Measurements from ENCODE around the gene CDH5. TPM values are rescaled to one million over a fixed set of nuclear protein-coding genes. Genes with fewer than 3 reads are reported as not detected.

The CDH5 gene
- total and polyA plus RNA-seq, 12 donors: 39.4 to 81.2 (median 52.9) TPM

DNA sequence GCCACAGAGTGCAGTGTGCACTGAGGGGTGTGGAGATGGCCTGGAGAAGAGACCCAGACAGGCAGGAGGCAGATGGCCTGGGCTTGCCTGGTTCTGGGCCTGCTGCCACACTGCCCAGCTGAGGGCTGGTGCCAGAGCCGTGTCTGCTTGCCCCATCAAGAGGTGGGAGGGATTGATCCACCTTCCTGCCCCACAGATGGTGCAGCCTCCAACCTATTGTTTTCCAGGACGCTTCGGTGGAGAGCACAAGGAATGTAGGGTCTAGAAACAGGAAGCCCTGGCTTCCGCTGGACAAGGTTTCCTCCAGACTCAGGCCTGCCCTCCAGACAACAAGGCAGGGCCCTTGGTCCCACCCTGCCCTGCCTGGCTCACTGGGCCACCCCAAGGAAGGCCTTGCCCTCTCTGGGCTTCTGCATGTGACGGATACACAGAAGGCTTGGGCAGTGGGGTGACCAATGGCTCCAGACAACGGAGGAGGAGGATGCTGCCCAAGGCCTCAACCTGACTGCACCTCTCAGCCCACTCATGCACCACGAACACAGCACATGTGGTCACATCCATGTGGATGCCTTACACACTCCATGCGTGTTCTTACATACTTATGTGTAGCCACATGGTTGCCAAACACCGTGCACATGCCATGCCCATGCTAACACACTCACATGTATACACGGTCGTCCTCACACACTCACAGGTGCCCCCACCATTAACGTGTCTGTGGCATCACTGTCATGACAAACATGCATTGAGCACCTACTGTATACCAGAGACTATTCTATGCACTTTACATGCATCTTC lies 6.5 kb upstream of the CDH5 start:
- peak; percentile 63 to 66 for DNase-seq
- peak overlapping the region in 2 of 10 donors; percentile 8 to 15 for H3K4me3 ChIP-seq
- peaks cover 0 to 16% (median 0%) of the 10 kb centered on the region in 7 donors for H3K27me3 ChIP-seq
- WGBS, 2 donors: 58 to 62% methylated on average over 12 of the region's 12 CpGs
- H3K9me3 ChIP-seq: no peaks in the 10 kb centered on the region
- intact Hi-C loops (cut with DNase I): loop anchor here in 5 of 10 donors (1.0 to 5.0 kb wide), 3 partner anchors 40 to 122 kb away; no protein-coding TSS in a partner anchor
- peak overlapping the region in 9 of 10 donors; percentile 54 to 96 (median 74) for H3K27ac ChIP-seq
- TF ChIP-seq, protein P1, sequence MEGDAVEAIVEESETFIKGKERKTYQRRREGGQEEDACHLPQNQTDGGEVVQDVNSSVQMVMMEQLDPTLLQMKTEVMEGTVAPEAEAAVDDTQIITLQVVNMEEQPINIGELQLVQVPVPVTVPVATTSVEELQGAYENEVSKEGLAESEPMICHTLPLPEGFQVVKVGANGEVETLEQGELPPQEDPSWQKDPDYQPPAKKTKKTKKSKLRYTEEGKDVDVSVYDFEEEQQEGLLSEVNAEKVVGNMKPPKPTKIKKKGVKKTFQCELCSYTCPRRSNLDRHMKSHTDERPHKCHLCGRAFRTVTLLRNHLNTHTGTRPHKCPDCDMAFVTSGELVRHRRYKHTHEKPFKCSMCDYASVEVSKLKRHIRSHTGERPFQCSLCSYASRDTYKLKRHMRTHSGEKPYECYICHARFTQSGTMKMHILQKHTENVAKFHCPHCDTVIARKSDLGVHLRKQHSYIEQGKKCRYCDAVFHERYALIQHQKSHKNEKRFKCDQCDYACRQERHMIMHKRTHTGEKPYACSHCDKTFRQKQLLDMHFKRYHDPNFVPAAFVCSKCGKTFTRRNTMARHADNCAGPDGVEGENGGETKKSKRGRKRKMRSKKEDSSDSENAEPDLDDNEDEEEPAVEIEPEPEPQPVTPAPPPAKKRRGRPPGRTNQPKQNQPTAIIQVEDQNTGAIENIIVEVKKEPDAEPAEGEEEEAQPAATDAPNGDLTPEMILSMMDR (IDR thresholded peaks at IDR 0.05): no peak
- H3K4me1 ChIP-seq: peaks cover 14 to 86% (median 51%) of the 10 kb centered on the region in 9 donors
- ATAC-seq: peak; percentile 35 to 74 (median 62)
- no peaks in the 10 kb centered on the region for H3K36me3 ChIP-seq

DNA sequence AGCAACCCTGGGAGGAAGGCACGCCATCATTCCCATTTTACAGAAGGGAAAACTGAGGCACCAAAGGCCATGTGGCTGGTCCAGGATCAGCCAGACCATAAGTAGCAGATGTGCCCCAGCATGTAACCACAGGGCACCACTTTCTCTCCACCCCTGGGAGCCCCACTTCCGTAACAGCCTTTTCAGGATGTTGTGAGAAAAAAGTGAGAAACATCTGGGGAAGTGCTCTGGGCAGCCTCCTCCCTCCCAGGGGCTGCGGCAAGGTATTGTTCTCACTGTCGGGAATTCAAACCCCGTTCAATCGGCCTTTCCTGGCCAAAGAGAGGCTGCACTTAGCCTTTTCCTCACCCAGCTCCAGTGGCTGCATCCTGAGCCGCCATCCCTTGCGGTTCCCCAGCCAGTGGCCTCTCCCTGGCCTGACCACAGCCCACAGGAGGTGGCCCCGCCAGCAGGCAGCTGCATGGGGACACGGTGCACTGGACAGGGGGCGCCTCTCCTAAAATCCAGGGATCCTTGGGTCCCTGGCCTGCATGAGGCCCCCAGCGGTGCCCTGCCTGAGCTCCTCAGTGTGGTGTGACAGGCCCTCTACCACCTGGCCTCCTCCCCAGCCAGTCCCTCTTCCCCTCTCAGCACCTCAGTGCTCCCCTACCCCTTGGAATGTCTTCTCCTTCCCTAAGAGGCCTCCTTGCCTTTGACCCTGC lies 5.7 kb upstream of the CDH5 start:
- H3K9me3 ChIP-seq: no peaks in the 10 kb centered on the region
- ATAC-seq: peak; percentile 16 to 69 (median 55)
- 58% methylated on average over 12 of the region's 12 CpGs for WGBS, 2 donors
- peak; percentile 56 to 70 for DNase-seq
- H3K4me1 ChIP-seq: peaks cover 16 to 90% (median 58%) of the 10 kb centered on the region in 9 donors
- H3K27ac ChIP-seq: peak overlapping the region; percentile 43 to 96 (median 76)
- peak overlapping the region in 2 of 10 donors; percentile 6 to 15 for H3K4me3 ChIP-seq
- TF ChIP-seq, protein P1 (IDR thresholded peaks at IDR 0.05): no peak
- peaks cover 0 to 16% (median 0%) of the 10 kb centered on the region in 7 donors for H3K27me3 ChIP-seq
- no peaks in the 10 kb centered on the region for H3K36me3 ChIP-seq
- intact Hi-C loops (cut with DNase I): loop anchor here in 2 of 10 donors (1.0 to 5.0 kb wide), 2 partner anchors 40 to 42 kb away; no protein-coding TSS in a partner anchor

DNA sequence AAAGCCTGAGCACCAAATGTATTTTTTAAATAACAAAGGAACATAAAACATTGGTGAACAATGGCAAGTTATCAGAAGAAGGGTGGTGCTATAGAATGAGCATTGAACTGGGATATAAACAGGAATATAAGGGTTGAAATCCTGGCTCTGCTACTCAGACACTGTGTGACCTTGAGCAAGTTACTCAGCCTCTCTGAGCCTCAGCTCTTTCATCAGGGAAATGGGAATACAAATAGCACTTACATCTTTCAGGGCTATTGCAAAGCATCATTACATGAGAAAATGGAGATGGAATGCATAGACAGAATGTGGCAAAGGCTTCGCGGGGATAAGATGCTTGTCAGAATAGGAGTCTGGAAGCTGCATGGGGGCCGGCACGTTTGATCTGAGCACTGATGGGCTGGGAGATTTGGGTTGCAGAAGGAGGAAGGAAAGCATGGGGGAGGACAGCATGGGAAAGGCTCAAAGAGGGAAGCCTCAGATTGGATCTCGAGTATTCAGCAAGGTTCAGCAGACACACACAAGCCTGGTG lies 4.8 kb upstream of the CDH5 start:
- intact Hi-C loops (cut with DNase I): loop anchor here in 1 of 10 donors (5.0 kb wide), 1 partner anchor 41 kb away; no protein-coding TSS in a partner anchor

More for the DNA sequence above, 4.8 kb upstream of the CDH5 start:
- Histone ChIP-seq H3K4me3 (no peak overlapping the region), H3K27ac (peak overlapping the region in 9 of 10 donors; percentile 58 to 96 (median 77)), H3K4me1 (peaks cover 18 to 98% (median 67%) of the 10 kb centered on the region in 9 donors), H3K27me3 (peaks cover 0 to 16% (median 0%) of the 10 kb centered on the region in 7 donors), H3K9me3 (no peaks in the 10 kb centered on the region), H3K36me3 (no peaks in the 10 kb centered on the region)
- DNase-seq (no peak), ATAC-seq (no peak)
- 58 to 65% methylated on average over 5 of the region's 5 CpGs for WGBS, 2 donors
- TF ChIP-seq, protein P1 (IDR thresholded peaks at IDR 0.05): no peak

Measured in heart right ventricle (tissue), 16 donors.